Astrocyte (in vitro differentiated cells and primary cell): ENCODE measurements around the gene ANKRD53. TPM values are rescaled to one million over a fixed set of nuclear protein-coding genes. Genes with fewer than 3 reads are reported as not detected.
"Not testable (repeated sequence)": the region's sequence is repeated elsewhere in the genome, so short reads cannot be mapped to it uniquely, and the experiment has no call there.

Experiments
- DNase-seq: peaks from one replicate; pipeline ENCODE4 v3.0.0-alpha.2; 2010; ENCODE audit warnings: low read depth
- FAIRE-seq: peaks from 2 replicates; lab custom pipeline; 2011; peaks lifted over from hg19 to GRCh38; lab: Jason Lieb, UNC
- H2AFZ ChIP-seq: 2 replicates; pipeline ENCODE4 v1.6.0; 2012; ENCODE audit warnings: low read depth, low read length, inconsistent platforms
- H3K27ac ChIP-seq: 2 replicates; pipeline ENCODE4 v1.5.1; 2011; ENCODE audit warnings: low read depth, low read length, inconsistent platforms
- H3K27me3 ChIP-seq: 2 replicates; pipeline ENCODE4 v1.6.0; 2011; ENCODE audit warnings: low read length, inconsistent platforms; ENCODE audit not compliant: insufficient read depth
- H3K36me3 ChIP-seq: 2 replicates; pipeline ENCODE4 v1.5.1; 2011; ENCODE audit warnings: low read length, inconsistent platforms; ENCODE audit not compliant: insufficient read depth
- H3K4me1 ChIP-seq: 2 replicates; pipeline ENCODE4 v1.5.1; 2011; ENCODE audit warnings: low read length, inconsistent platforms; ENCODE audit not compliant: insufficient read depth
- H3K4me2 ChIP-seq: 2 replicates; pipeline ENCODE4 v1.6.0; 2012; ENCODE audit warnings: low read length, inconsistent platforms
- H3K4me3 ChIP-seq: 2 replicates; pipeline ENCODE4 v1.5.1; 2011; ENCODE audit warnings: low read depth, mild to moderate bottlenecking, low read length, inconsistent platforms; ENCODE audit not compliant: insufficient read depth
- H3K79me2 ChIP-seq: 2 replicates; pipeline ENCODE4 v1.6.0; 2012; ENCODE audit warnings: mild to moderate bottlenecking, low read length, inconsistent platforms; ENCODE audit not compliant: insufficient read depth
- H3K9ac ChIP-seq: 2 replicates; pipeline ENCODE4 v1.6.0; 2012; ENCODE audit warnings: mild to moderate bottlenecking, low read length, inconsistent platforms
- H3K9me3 ChIP-seq: 2 replicates; pipeline ENCODE4 v1.5.1; 2012; ENCODE audit warnings: low read depth, mild to moderate bottlenecking, low read length, inconsistent platforms; ENCODE audit not compliant: insufficient read depth
- H4K20me1 ChIP-seq: 2 replicates; pipeline ENCODE4 v1.6.0; 2012; ENCODE audit warnings: low read length, inconsistent platforms; ENCODE audit not compliant: insufficient read depth
- H3K27ac Mint-ChIP-seq: one replicate; pipeline ENCODE4 v1.8.0; 2021; ENCODE audit warnings: mild to moderate bottlenecking, mixed read lengths; ENCODE audit not compliant: unreplicated experiment
- H3K27me3 Mint-ChIP-seq: one replicate; pipeline ENCODE4 v1.8.0; 2021; ENCODE audit warnings: low read depth, mixed read lengths; ENCODE audit not compliant: unreplicated experiment
- H3K36me3 Mint-ChIP-seq: one replicate; pipeline ENCODE4 v1.8.0; 2021; ENCODE audit warnings: low read depth, mixed read lengths; ENCODE audit not compliant: unreplicated experiment
- H3K4me1 Mint-ChIP-seq: one replicate; pipeline ENCODE4 v1.8.0; 2021; ENCODE audit warnings: low read depth, mixed read lengths; ENCODE audit not compliant: unreplicated experiment
- H3K4me3 Mint-ChIP-seq: one replicate; pipeline ENCODE4 v1.8.0; 2021; ENCODE audit warnings: mild to moderate bottlenecking, moderate library complexity, mixed read lengths; ENCODE audit not compliant: unreplicated experiment
- H3K9me3 Mint-ChIP-seq: one replicate; pipeline ENCODE4 v1.8.0; 2021; ENCODE audit warnings: mild to moderate bottlenecking, mixed read lengths; ENCODE audit not compliant: unreplicated experiment
- EZH2 ChIP-seq: IDR thresholded peaks from 2 replicates; pipeline ENCODE4 v1.6.1; 2012; ENCODE audit warnings: mild to moderate bottlenecking, low read length, inconsistent platforms; ENCODE audit not compliant: insufficient read depth
- total RNA-seq: library from RNA; stranded (reverse); gene quantifications from 2 replicates; pipeline ENCODE4 v1.2.1, GENCODE V29; 2021
- TF ChIP-seq, protein P1 (sequence below): IDR thresholded peaks from 2 replicates; pipeline ENCODE4 v1.5.1; 2011; ENCODE audit warnings: low read depth, mild to moderate bottlenecking, inconsistent platforms, low read length, moderate library complexity; ENCODE audit not compliant: insufficient read depth

Gene ANKRD53
- total RNA-seq, 1 donor from 2014 or later = 1.1 TPM

- FAIRE-seq = no peak
Measured at GRCh38 chr2:71018625-71019024, 40.2 kb downstream of the ANKRD53 start.

GRCh38 chr2:71019989-71020388 lies 41.6 kb downstream of the ANKRD53 start:
- not testable (repeated sequence) for H3K4me2 ChIP-seq, H3K27me3 ChIP-seq, H3K27ac Mint-ChIP-seq, H3K9me3 Mint-ChIP-seq, H3K27ac ChIP-seq, H2AFZ ChIP-seq, H4K20me1 ChIP-seq, DNase-seq, FAIRE-seq, H3K4me1 Mint-ChIP-seq, H3K36me3 ChIP-seq, H3K4me3 ChIP-seq, H3K9ac ChIP-seq, H3K36me3 Mint-ChIP-seq, H3K9me3 ChIP-seq, H3K79me2 ChIP-seq, H3K4me3 Mint-ChIP-seq, H3K4me1 ChIP-seq
- H3K27me3 Mint-ChIP-seq = peaks cover 17% of the 10 kb centered on the region

More at GRCh38 chr2:71018625-71019024, 40.2 kb downstream of the ANKRD53 start:
- Histone ChIP-seq H3K9ac (no peak overlapping the region), H2AFZ (no peak overlapping the region), H3K9me3 (no peaks in the 10 kb centered on the region), H4K20me1 (no peaks in the 10 kb centered on the region), H3K79me2 (no peaks in the 10 kb centered on the region), H3K4me3 (no peak overlapping the region), H3K27ac (no peak overlapping the region), H3K27me3 (no peaks in the 10 kb centered on the region), H3K36me3 (no peaks in the 10 kb centered on the region), H3K4me2 (no peak overlapping the region), H3K4me1 (no peaks in the 10 kb centered on the region)
- TF ChIP-seq EZH2 = no peak
- TF ChIP-seq, protein P1, sequence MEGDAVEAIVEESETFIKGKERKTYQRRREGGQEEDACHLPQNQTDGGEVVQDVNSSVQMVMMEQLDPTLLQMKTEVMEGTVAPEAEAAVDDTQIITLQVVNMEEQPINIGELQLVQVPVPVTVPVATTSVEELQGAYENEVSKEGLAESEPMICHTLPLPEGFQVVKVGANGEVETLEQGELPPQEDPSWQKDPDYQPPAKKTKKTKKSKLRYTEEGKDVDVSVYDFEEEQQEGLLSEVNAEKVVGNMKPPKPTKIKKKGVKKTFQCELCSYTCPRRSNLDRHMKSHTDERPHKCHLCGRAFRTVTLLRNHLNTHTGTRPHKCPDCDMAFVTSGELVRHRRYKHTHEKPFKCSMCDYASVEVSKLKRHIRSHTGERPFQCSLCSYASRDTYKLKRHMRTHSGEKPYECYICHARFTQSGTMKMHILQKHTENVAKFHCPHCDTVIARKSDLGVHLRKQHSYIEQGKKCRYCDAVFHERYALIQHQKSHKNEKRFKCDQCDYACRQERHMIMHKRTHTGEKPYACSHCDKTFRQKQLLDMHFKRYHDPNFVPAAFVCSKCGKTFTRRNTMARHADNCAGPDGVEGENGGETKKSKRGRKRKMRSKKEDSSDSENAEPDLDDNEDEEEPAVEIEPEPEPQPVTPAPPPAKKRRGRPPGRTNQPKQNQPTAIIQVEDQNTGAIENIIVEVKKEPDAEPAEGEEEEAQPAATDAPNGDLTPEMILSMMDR = no peak
- H3K4me3 Mint-ChIP-seq = no peak overlapping the region
- no peak for DNase-seq
- peaks cover 2% of the 10 kb centered on the region for H3K36me3 Mint-ChIP-seq
- peaks cover 2% of the 10 kb centered on the region for H3K4me1 Mint-ChIP-seq
- H3K9me3 Mint-ChIP-seq = peaks cover 5% of the 10 kb centered on the region
- peaks cover 22% of the 10 kb centered on the region for H3K27me3 Mint-ChIP-seq
- no peak overlapping the region for H3K27ac Mint-ChIP-seq

DNA sequence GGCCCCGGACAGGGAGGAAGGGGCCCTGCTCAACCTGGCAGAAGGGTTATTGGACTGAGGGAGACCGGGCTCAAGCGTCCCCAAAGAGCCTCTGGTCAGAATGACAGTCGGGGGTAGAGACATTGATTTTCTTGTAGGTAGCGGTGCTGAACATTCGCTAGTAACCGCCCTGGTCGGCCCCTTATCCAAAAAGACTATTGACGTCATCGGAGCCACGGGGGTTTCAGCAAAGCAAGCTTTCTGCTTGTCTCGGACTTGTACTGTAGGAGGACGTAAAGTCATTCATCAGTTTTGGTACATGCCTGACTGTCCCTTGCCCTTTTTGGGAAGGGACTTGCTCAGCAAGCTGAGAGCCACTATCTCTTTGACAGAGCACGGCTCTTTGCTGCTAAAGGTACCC lies 43.0 kb downstream of the ANKRD53 start:
- H3K4me1 Mint-ChIP-seq, H3K79me2 ChIP-seq, H3K27me3 ChIP-seq, H3K4me3 Mint-ChIP-seq, H3K36me3 Mint-ChIP-seq, H3K36me3 ChIP-seq, H3K9ac ChIP-seq, H3K4me1 ChIP-seq, H3K9me3 Mint-ChIP-seq, DNase-seq, H4K20me1 ChIP-seq, FAIRE-seq, H3K27ac Mint-ChIP-seq, H3K4me3 ChIP-seq, H3K27ac ChIP-seq, H3K9me3 ChIP-seq, H3K4me2 ChIP-seq, H2AFZ ChIP-seq: not testable (repeated sequence)
- peaks cover 27% of the 10 kb centered on the region for H3K27me3 Mint-ChIP-seq

DNA sequence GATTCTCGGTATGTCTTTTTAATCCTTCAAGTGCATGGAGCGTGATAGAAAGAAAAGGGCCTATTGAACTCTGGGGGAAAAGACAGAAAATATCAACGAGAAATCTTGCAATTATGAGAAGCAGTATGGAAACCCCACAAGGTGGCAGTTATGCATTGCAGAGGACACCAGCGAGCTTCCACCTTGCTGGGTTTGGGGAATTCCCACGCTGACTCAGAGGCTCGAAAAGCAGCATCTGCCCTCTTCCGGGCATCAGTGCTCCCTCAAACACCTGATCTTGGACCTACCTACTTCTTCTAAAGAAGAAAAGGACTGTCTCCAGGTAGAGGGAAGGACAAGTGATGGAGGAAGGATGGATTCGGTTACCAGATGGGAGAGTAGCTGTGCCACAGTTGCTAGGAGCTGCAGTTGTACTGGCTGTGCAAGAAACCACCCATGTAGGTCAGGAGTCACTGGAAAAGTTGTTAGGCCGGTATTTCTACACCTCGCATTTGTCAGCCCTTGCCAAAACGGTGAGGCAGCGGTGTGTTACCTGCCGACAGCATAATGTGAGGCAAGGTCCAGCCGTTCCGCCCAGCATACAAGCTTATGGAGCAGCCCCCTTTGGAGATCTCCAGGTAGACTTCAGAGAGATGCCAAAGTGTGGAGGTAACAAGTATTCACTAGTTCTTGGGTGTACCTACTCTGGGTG lies 45.3 kb downstream of the ANKRD53 start:
- H3K27me3 Mint-ChIP-seq = peaks cover 21% of the 10 kb centered on the region
- H3K79me2 ChIP-seq, DNase-seq, H3K4me3 ChIP-seq, H3K9me3 ChIP-seq, H3K4me1 Mint-ChIP-seq, H3K9me3 Mint-ChIP-seq, H3K27ac ChIP-seq, H3K4me2 ChIP-seq, H3K4me1 ChIP-seq, H3K27ac Mint-ChIP-seq, H2AFZ ChIP-seq, H3K36me3 Mint-ChIP-seq, H4K20me1 ChIP-seq, H3K9ac ChIP-seq, H3K4me3 Mint-ChIP-seq, H3K36me3 ChIP-seq, H3K27me3 ChIP-seq, FAIRE-seq: not testable (repeated sequence)
